Endodermal cell (in vitro differentiated cells): ENCODE data around the gene MYO7A. TPM values are rescaled to one million over a fixed set of nuclear protein-coding genes. Genes with fewer than 3 reads are reported as not detected.
A peak's percentile ranks its signal among the peaks of the same experiment; 100 is the strongest.

Source experiments
- DNase-seq: peaks from one replicate; pipeline ENCODE4 v3.0.0-alpha.2; 2017
- H3K27ac ChIP-seq: 2 replicates; pipeline ENCODE4 v1.5.1; 2013; ENCODE audit warnings: mild to moderate bottlenecking, low read depth, low read length, moderate library complexity
- H3K27me3 ChIP-seq: 2 replicates; pipeline ENCODE4 v1.6.1; 2013; ENCODE audit warnings: mild to moderate bottlenecking, low read length, moderate library complexity; ENCODE audit not compliant: insufficient read depth, control insufficient read depth, poor library complexity, severe bottlenecking
- H3K36me3 ChIP-seq: 2 replicates; pipeline ENCODE4 v1.7.0; 2013; ENCODE audit warnings: mild to moderate bottlenecking, low read length, moderate library complexity; ENCODE audit not compliant: control insufficient read depth, insufficient read depth
- H3K4me1 ChIP-seq: one replicate; pipeline ENCODE4 v1.7.0; 2013; ENCODE audit warnings: low read length; ENCODE audit not compliant: control insufficient read depth, insufficient read depth
- H3K4me3 ChIP-seq: 2 replicates; pipeline ENCODE4 v1.5.1; 2013; ENCODE audit warnings: mild to moderate bottlenecking, low read length, moderate library complexity
- H3K9ac ChIP-seq: 2 replicates; pipeline ENCODE4 v1.6.1; 2013; ENCODE audit warnings: mild to moderate bottlenecking, low read length, moderate library complexity; ENCODE audit not compliant: poor library complexity, severe bottlenecking; ENCODE audit errors: extremely low read depth
- H3K9me3 ChIP-seq: 2 replicates; pipeline ENCODE4 v1.6.1; 2013; ENCODE audit warnings: mild to moderate bottlenecking, low read length, moderate library complexity; ENCODE audit not compliant: control insufficient read depth
- H3K27ac Mint-ChIP-seq: 2 replicates; pipeline ENCODE4 v1.8.0; 2020; ENCODE audit warnings: mixed read lengths
- H3K27me3 Mint-ChIP-seq: 2 replicates; pipeline ENCODE4 v1.8.0; 2021; ENCODE audit warnings: mild to moderate bottlenecking, mixed read lengths; ENCODE audit not compliant: insufficient read depth
- H3K36me3 Mint-ChIP-seq: 2 replicates; pipeline ENCODE4 v1.8.0; 2020; ENCODE audit warnings: low read depth, mixed read lengths
- H3K4me1 Mint-ChIP-seq: 2 replicates; pipeline ENCODE4 v1.8.0; 2020; ENCODE audit warnings: mixed read lengths
- H3K4me3 Mint-ChIP-seq: 2 replicates; pipeline ENCODE4 v1.8.0; 2020; ENCODE audit warnings: mild to moderate bottlenecking, moderate library complexity, mixed read lengths
- H3K9me3 Mint-ChIP-seq: 2 replicates; pipeline ENCODE4 v1.8.0; 2020; ENCODE audit warnings: mild to moderate bottlenecking, mixed read lengths
- CTCF ChIP-seq: fragments of 200-600 bp; sonication (generic); conservative IDR thresholded peaks from 2 replicates; pipeline ENCODE4 v1.5.0; 2021; ENCODE audit warnings: antibody characterized with exemption, mild to moderate bottlenecking
- WGBS, 2 experiments: methylation state at CpG; one replicate each; pipeline versions ENCODE4 v1.1.5 to v1.1.7; 2013; ENCODE audit warnings: missing lambda C conversion rate in 2 of 2, mixed read lengths in 1 of 2; ENCODE audit not compliant: insufficient coverage in 1 of 2, insufficient read length in 1 of 2; 5-methylcytosine and 5-hydroxymethylcytosine counted together
- total RNA-seq, 2 donors: library from RNA; stranded (reverse); fragmentation: NEBNext Ultra II Directional in 1 of 2; extraction: Animal tissue kit (Norgen Biotek cat#: 25700) in 1 of 2; gene quantifications; 2 replicates in 1 of 2; 3 replicates in 1 of 2; pipeline ENCODE4 v1.2.1, GENCODE V29; 2021

MYO7A gene
- total RNA-seq, 2 donors from 2014 or later: 2.4 to 2.7 TPM

- Histone ChIP-seq H3K4me3 (no peak overlapping the region), H3K9me3 (no peaks in the 10 kb centered on the region), H3K4me1 (no peaks in the 10 kb centered on the region), H3K36me3 (peaks cover 5% of the 10 kb centered on the region), H3K27me3 (no peaks in the 10 kb centered on the region), H3K27ac (no peak overlapping the region), H3K9ac (no peak overlapping the region)
- Mint-ChIP-seq H3K9me3 (no peaks in the 10 kb centered on the region), H3K36me3 (peaks cover under 1% of the 10 kb centered on the region), H3K4me3 (no peak overlapping the region), H3K27ac (peak overlapping the region; percentile 77), H3K27me3 (no peaks in the 10 kb centered on the region), H3K4me1 (peaks cover 4% of the 10 kb centered on the region)
- DNase-seq: no peak
- TF ChIP-seq CTCF: no peak
- 93 to 100% methylated on average over 9 to 20 of the region's 20 CpGs for WGBS, 2 experiments
Observed at GRCh38 chr11:77112641-77113381, 15.2 kb upstream of the MYO7A start.

GRCh38 chr11:77113382-77114088 is 14.5 kb upstream of the MYO7A start:
- peak; percentile 86 for DNase-seq

GRCh38 chr11:77114089-77114463 is 14.0 kb upstream of the MYO7A start:
- no peak overlapping the region for H3K27ac Mint-ChIP-seq
- H3K4me1 ChIP-seq: no peaks in the 10 kb centered on the region
- H3K9ac ChIP-seq: no peak overlapping the region
- H3K4me3 Mint-ChIP-seq: no peak overlapping the region
- 95 to 96% methylated on average over 10 to 13 of the region's 13 CpGs for WGBS, 2 experiments
- no peaks in the 10 kb centered on the region for H3K9me3 ChIP-seq
- peaks cover 5% of the 10 kb centered on the region for H3K36me3 ChIP-seq
- DNase-seq: no peak
- H3K4me1 Mint-ChIP-seq: peaks cover 4% of the 10 kb centered on the region
- H3K36me3 Mint-ChIP-seq: peaks cover 2% of the 10 kb centered on the region
- no peaks in the 10 kb centered on the region for H3K9me3 Mint-ChIP-seq
- TF ChIP-seq CTCF: no peak
- no peaks in the 10 kb centered on the region for H3K27me3 ChIP-seq
- no peak overlapping the region for H3K27ac ChIP-seq
- H3K4me3 ChIP-seq: no peak overlapping the region
- no peaks in the 10 kb centered on the region for H3K27me3 Mint-ChIP-seq

More at GRCh38 chr11:77113382-77114088, 14.5 kb upstream of the MYO7A start:
- no peak overlapping the region for H3K27ac ChIP-seq
- H3K4me3 ChIP-seq: no peak overlapping the region
- H3K9me3 Mint-ChIP-seq: no peaks in the 10 kb centered on the region
- no peak overlapping the region for H3K9ac ChIP-seq
- whole genome bisulfite sequencing, 2 experiments: 83 to 84% methylated on average over 1 to 7 of the region's 8 CpGs
- H3K27me3 Mint-ChIP-seq: no peaks in the 10 kb centered on the region
- H3K4me3 Mint-ChIP-seq: no peak overlapping the region
- H3K9me3 ChIP-seq: no peaks in the 10 kb centered on the region
- H3K4me1 ChIP-seq: no peaks in the 10 kb centered on the region
- peak overlapping the region; percentile 77 for H3K27ac Mint-ChIP-seq
- no peaks in the 10 kb centered on the region for H3K27me3 ChIP-seq
- peak; percentile 94 for TF ChIP-seq CTCF
- peaks cover 4% of the 10 kb centered on the region for H3K4me1 Mint-ChIP-seq
- peaks cover 2% of the 10 kb centered on the region for H3K36me3 Mint-ChIP-seq
- peaks cover 5% of the 10 kb centered on the region for H3K36me3 ChIP-seq
